RCC 7860 (cell line): ENCODE measurements around the gene CENPVL1.
"Not testable (repeated sequence)": the region's sequence is repeated elsewhere in the genome, so short reads cannot be mapped to it uniquely, and the experiment has no call there.

Experiments
- DNase-seq: peaks from one replicate; pipeline ENCODE4 v3.0.0-alpha.2; 2015; ENCODE audit warnings: low spot score
- FAIRE-seq: peaks from 2 replicates; lab custom pipeline; 2012; peaks lifted over from hg19 to GRCh38; lab: Jason Lieb, UNC

Gene CENPVL1

DNA sequence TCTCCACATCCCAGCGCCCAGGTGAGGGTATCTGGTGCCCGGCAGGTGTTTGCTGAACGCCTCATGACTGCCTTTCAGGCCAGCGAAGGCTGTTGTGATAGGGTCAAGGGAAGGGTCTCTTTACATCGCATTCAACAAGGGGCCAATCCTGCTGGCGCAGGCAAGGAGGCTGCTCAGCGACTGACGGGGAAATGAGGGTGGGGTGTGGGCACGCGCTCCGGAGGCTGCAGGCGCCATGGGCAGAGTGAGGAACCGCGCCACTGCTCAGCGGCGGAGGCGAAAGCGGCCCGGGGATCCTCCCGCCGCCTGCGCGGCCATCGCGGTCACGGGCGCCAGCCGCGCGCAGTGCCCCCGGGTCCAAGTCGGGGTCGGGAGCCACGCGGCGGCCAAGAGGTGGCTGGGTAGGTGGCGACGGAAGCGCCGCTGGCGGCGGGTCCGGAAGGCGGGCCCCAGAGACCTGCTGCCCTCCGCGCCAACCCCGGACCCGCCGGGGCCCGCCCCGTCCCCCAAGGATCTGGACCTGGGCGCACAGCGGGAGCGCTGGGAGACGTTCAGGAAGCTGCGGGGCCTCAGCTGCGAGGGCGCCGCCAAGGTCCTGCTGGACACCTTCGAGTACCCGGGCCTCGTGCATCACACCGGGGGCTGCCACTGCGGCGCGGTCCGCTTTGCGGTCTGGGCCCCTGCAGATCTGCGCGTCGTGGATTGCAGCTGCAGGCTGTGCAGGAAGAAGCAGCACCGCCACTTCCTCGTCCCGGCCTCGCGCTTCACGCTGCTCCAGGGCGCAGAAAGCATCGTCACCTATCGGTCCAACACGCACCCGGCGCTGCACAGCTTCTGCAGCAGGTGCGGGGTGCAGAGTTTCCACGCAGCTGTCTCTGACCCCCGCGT lies at the start of gene CENPVL1:
Gene CENPVL1, plus strand, starts transcription at position 236 of the 888 bp plus-strand sequence. Its CDS starts 0 bp downstream, at position 236.
- not testable (repeated sequence) for FAIRE-seq, DNase-seq

DNA sequence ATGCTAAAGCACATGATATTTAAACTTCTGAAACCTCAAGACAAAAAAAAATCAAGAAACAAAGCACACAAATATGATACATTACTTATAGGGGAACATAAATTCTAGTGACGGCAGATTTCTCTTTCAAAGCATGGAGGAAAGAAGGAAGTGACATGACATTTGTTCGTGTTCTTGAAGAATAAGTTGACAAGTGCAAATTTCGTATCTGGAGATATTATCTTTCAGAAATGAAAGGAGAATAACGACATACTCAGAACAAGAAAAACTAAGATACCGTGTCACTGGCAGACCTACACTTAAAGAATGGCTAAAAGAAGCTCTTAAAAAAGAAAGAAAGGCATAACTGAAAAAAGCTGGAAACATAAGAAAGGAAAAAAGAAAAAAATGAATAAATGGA lies 44.3 kb upstream of the CENPVL1 start:
- no peak for FAIRE-seq
- DNase-seq = no peak

DNA sequence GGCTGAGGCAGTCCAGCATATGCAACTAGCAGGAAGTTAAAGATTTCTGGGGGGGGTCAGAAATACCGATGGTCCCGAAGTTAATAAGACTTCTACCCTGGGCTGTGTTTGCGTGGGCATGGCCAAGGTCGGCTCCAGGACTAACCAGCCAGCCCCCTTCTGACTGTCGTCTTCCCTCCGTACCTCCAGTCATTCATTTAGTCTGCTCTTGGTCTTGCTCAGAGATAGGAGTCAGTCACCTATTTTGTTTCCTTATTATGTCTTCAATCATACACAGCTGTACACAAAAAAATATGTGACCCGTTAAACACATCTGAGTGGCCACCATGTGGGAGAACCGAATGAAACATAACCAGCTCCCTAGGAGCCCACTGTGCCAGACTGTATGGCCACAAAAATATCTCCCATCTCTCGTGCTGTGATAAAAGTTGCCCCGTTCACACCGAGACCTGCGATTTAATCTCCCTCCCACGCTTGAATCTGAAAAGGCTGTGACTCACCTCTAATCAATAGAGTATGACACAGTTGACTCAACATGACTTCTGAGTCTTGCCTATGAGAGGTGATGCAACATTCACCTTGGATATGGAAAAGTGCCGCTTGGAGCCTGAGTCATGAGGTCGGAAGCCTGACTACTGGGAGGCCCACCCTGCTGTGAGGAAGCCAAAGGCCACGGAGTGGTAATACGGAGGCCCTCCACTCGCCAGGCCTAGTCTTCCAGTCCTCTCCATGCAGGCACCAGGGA lies 30.5 kb upstream of the CENPVL1 start:
- not testable (repeated sequence) for DNase-seq
- peak; percentile 2 for FAIRE-seq

DNA sequence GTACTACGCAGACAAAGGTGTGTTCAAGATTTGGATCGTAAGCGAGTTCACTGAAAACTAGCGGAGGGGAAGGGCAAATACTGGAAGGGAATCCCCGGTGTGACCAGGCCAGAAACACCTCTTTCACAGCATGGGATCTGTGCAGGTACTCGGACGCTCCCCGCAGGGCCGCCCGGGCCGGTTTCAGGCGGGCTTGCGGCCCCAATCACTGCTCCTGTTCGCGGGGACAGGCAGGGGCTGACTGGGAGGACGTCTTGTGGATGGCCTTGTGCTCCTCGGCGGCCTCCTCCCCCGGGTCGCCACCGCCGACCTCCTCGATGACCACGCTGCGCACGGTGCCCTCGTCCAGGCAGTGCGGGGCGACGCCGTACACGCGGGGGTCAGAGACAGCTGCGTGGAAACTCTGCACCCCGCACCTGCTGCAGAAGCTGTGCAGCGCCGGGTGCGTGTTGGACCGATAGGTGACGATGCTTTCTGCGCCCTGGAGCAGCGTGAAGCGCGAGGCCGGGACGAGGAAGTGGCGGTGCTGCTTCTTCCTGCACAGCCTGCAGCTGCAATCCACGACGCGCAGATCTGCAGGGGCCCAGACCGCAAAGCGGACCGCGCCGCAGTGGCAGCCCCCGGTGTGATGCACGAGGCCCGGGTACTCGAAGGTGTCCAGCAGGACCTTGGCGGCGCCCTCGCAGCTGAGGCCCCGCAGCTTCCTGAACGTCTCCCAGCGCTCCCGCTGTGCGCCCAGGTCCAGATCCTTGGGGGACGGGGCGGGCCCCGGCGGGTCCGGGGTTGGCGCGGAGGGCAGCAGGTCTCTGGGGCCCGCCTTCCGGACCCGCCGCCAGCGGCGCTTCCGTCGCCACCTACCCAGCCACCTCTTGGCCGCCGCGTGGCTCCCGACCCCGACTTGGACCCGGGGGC lies 28.2 kb upstream of the CENPVL1 start:
- not testable (repeated sequence) for DNase-seq, FAIRE-seq

DNA sequence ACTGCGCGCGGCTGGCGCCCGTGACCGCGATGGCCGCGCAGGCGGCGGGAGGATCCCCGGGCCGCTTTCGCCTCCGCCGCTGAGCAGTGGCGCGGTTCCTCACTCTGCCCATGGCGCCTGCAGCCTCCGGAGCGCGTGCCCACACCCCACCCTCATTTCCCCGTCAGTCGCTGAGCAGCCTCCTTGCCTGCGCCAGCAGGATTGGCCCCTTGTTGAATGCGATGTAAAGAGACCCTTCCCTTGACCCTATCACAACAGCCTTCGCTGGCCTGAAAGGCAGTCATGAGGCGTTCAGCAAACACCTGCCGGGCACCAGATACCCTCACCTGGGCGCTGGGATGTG lies 27.6 kb upstream of the CENPVL1 start, which contains the start of gene CENPVL2:
Gene CENPVL2, minus strand, starts transcription at position 112 of the 343 bp plus-strand sequence. Its CDS starts 0 bp downstream, at position 112.
- DNase-seq, FAIRE-seq: not testable (repeated sequence)

DNA sequence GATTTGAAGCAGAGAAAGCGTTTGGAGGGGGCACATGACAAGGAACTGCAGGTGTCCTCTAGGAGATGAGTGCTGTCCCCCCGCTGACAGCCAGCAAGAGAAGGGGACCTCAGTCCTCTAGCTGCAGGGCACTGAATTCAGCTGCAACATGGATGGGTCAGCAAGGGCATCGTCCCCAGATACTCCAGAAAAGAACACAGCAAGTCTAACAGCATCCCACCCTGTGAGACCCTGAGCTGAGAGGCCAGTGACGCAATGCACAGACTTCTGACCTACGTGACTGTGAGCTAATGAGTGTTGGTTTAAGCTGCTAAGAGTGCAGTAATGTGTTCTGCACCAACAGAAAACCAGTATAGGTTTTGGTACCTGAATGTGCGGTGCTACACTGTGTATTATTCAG lies 16.1 kb upstream of the CENPVL1 start:
- DNase-seq = no peak
- no peak for FAIRE-seq

DNA sequence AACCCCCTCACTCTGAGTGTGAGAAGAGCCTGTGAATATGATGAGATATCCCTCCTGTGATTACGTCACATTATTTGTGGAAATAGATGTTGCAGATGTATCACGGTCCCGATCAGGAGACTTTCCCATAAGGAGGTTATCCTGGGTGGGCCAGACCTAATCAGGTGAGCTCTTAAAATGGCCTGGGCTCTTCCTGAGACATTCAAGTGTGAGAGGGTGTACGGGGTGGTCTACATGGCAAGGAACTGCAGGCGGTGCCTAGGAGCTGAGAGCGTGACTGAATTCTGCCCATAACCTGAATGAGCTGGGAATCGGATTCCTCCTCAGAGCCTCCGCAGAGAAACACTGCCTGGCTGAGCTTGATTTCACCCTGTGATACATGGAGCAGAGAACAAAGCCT lies 12.9 kb upstream of the CENPVL1 start:
- FAIRE-seq = no peak
- no peak for DNase-seq

DNA sequence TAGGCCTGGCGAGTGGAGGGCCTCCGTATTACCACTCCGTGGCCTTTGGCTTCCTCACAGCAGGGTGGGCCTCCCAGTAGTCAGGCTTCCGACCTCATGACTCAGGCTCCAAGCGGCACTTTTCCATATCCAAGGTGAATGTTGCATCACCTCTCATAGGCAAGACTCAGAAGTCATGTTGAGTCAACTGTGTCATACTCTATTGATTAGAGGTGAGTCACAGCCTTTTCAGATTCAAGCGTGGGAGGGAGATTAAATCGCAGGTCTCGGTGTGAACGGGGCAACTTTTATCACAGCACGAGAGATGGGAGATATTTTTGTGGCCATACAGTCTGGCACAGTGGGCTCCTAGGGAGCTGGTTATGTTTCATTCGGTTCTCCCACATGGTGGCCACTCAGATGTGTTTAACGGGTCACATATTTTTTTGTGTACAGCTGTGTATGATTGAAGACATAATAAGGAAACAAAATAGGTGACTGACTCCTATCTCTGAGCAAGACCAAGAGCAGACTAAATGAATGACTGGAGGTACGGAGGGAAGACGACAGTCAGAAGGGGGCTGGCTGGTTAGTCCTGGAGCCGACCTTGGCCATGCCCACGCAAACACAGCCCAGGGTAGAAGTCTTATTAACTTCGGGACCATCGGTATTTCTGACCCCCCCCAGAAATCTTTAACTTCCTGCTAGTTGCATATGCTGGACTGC lies 2.8 kb downstream of the CENPVL1 start:
- peak; percentile 24 for FAIRE-seq
- DNase-seq = not testable (repeated sequence)

DNA sequence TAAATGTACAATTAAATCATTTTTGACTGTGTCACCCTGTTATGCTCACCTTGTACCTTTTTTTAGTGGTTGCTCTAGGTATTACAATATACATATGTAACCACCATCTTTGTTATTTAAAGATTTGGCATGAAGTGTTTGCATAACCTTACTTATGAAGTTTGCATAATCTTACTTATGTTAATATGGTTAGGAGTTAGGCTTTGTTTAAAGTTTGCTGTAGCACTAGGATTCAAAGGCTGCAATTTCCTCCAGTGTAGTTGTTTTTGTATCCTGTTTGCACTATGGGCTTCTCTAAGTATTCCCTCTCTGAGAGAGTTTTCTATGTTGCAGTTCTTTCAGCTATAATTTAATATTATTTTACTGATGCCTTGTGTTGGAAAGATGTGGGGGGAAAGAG lies 17.9 kb downstream of the CENPVL1 start:
- DNase-seq (no peak), FAIRE-seq (no peak)

DNA sequence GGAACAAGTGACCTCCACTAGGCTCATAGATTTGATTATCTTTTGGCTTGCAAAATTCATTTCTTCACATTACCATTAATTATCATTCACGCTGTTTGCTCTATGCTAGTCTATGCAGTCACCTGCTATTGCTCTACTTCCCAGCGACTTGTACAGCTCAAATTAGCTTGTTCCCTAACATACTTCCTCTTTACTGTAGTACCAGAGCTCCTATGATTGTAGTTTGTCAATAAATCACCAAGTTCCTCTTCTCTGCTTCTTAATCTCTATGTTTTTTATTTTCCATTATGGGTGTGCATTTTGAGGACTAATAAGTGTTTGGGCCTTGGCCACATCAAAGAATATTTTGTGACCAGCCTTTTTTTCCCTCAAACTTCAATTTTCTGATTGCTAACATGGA lies 26.8 kb downstream of the CENPVL1 start:
- FAIRE-seq (no peak), DNase-seq (no peak)

DNA sequence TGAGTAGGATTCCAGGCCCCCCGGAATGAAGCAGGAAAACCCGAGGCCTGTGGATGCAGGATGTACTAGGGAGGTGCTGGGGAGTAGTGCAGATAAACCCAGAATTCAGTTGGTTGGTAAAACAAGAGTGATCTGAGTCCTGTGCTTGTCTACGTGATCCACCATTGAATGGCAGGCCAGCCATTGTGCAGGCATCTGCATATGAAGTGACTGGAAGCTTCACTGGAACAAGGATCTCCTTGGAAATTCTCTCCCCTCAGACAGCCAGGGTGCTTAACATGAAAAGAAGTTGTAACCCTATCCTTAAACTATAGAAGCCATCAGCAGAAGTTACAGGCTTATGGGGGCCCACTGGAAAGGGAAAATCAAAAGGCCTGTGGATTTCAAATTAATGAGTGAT lies 32.3 kb downstream of the CENPVL1 start:
- DNase-seq (no peak), FAIRE-seq (no peak)

DNA sequence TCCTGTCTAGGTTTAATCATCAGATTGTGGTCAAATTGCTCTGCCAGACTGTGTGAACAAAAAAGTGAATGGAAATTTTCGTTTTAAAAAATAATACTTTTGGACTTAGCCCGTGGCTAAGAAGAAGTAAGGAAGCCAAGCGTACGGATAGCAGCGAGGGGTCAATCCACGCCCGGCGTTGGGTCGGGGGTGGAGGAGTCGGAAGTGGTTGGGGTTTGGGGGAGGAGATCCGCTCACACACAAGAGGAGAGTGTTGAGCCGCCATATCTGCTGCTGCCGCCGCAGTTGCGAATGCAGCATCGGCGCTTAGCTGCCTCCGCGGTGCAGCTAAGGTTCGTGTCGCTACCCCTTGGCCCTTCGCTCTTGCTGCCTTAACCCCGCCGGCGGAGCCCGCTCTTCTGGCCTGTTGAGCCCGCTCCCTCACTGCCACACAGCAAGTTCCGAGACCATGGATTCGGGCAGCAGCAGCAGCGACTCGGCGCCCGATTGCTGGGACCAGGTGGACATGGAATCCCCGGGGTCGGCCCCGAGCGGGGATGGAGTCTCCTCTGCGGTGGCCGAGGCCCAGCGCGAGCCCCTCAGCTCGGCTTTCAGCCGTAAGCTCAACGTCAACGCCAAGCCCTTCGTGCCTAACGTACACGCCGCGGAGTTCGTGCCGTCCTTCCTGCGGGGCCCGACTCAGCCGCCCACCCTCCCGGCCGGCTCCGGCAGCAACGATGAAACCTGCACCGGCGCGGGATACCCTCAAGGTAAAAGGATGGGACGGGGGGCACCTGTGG lies 33.1 kb downstream of the CENPVL1 start, which contains the start of gene GSPT2:
Gene GSPT2, plus strand, starts transcription at position 264 of the 779 bp plus-strand sequence. Its CDS starts 185 bp downstream, at position 449.
- FAIRE-seq (no peak), DNase-seq (no peak)

DNA sequence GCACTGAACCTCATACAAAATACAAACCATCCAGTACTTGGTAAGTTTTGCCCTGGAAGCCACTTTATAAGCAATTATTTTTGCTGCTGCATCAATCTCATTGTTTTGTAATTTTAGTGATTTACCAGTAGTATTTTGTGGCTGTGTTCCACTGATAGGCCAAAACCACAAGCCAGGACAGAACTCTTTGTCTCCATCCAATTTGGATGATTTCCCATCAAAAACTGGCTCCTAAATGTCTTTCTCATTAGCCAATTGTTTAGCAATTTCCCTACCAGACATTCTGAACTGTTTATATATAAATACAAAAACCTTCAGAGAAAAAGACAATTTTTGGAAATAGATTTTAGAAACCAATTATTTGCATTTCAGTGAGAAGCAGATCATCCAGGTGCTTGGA lies 37.4 kb downstream of the CENPVL1 start:
- FAIRE-seq (no peak), DNase-seq (no peak)

DNA sequence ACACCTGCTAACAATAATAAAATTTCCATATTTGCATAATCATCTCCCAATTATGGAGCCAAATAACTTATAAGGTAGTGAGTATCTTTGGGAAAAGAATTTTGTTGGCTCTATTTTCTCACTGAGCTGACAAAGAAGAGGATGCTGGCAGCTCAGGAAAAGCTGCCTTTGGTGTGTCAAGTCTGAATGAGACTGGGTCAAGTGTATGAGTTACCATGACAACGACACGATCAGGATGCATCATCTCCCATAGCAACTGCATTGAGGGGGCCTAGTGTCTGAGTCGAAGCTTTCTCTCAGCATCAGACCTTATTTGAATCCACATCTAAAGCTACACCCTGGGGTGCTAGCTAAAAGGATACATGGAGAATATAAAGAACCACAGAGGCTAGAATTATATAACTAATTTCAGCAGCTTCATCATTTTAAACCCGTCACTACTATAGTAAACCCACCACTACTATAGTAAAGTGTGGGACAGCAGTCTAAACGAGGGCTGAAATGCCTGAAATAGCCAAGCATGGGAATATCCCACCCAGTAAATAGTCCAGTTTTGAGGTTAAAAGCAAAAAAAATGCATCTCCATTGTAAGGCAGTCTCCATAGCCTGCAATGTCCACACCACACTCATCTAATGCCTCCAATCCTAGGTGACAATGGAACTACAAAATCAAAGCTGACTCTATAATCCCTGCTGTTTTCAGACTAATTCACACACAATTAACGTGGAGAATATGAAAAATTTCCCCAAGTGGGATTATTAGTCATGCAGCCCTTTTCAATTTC lies 48.9 kb downstream of the CENPVL1 start:
- DNase-seq (no peak), FAIRE-seq (no peak)

DNA sequence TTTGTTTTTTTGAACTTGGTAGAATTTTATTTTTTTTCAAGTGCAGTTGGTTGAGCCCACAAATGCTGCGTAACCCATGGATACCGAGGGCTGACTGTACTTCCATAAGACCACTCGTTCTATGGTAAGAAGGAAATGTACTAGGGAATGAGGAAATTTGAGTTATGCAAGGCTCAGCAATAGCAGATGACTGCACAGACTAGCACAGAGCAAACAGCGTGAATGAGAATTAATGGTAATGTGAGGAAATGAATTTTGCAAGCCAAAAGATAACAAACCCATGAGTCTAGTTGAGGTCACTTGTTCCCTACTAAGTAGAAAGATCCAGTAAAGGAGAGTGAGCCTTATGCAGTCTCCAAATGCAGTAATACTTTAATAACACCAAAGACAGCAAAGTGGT lies 50.3 kb downstream of the CENPVL1 start:
- no peak for DNase-seq
- no peak for FAIRE-seq
